SH-SY5Y (cell line): ENCODE measurements around the gene KIAA1958.

Source experiments
- GATA2 ChIP-seq: IDR thresholded peaks from 2 replicates; pipeline ENCODE4 v1.6.1; 2011; ENCODE audit warnings: mild to moderate bottlenecking, low read depth, low read length
- GATA3 ChIP-seq: IDR thresholded peaks from 2 replicates; pipeline ENCODE4 v1.6.1; 2011; ENCODE audit warnings: low read depth, mild to moderate bottlenecking, low read length, moderate library complexity

DNA sequence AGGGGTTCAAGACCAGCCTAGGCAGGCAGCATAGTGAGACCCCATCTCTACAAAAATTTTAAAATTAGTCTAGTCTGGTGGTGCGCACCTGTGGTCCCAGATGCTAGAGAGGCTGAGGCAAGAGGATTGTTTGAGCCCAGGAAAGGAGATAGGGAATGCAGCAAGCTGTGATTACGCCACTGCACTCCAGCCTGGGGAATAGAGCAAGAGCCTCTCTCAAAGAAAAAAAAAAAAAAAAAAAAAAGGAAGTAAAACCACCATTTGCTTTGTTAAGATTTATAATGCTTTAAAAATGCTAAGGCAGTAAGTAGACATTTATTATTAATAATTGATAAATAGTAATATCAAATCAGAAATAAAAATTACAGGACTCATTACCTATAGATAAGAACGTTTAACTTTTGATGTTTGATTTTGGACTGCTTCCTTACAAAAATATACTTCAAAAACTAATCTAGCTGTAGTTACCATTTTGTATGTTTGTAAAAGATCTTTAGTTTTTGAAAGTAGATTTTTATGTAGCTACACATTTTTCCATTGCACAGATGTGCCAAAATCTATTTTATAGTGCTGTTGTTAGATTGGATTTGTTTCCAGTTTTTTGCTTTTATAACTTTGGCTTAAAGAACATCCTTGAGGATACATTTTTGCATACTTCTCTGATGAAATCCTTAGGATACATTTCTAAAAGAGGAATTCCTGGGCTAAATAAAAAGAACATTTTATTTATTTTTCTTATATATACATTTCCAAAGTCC lies 144.9 kb downstream of the KIAA1958 start:
- TF ChIP-seq GATA2 (no peak), GATA3 (no peak)
